ENCODE data around the gene WDR72. TPM values are rescaled to one million over a fixed set of nuclear protein-coding genes. Genes with fewer than 3 reads are reported as not detected.

Gene WDR72
- total and polyA plus RNA-seq, 2 of the 4 experiments (the other 2 are of a cell fraction) = not detected

- CTCF ChIA-PET = no interaction called here
- intact Hi-C loops (cut with micrococcal nuclease) = no loop called here
- no TSS peak for BruUV-seq (replicated peaks)
- Histone ChIP-seq H3K9ac (ENCODE audit: low read depth, low read length) (no peak overlapping the region), H3K4ac (ENCODE audit: low read depth, low read length) (no peak overlapping the region), H4K8ac (ENCODE audit: low read depth in 2 of 2, low read length in 2 of 2) (no peak overlapping the region), H2AK5ac (ENCODE audit: low read depth, low read length) (no peak overlapping the region), H3K9me3 (ENCODE audit: control insufficient read depth, insufficient read depth, low read length) (0 out of 2 replicates have a peak, but pooled peaks cover 2% of the 10 kb centered on the region), H4K5ac (ENCODE audit: low read depth, low read length) (no peak overlapping the region), H2AFZ (replicated peaks; ENCODE audit: low read length, poor library complexity) (no peak overlapping the region), H3K14ac (replicated peaks; ENCODE audit: low read depth, low read length) (no peak overlapping the region), H3K56ac (ENCODE audit: extremely low read depth, insufficient read depth, low read length) (no peak overlapping the region), H3K23ac (ENCODE audit: low read depth, low read length) (no peak overlapping the region), H3K36me3 (ENCODE audit: control insufficient read depth, insufficient read depth, low read length) (no peaks in the 10 kb centered on the region), H3K27ac (ENCODE audit: insufficient read depth, low read length) (no peak overlapping the region), H3K4me2 (ENCODE audit: low read depth, low read length) (no peak overlapping the region), H2BK20ac (ENCODE audit: low read depth, low read length) (no peak overlapping the region), H2BK5ac (ENCODE audit: low read depth, low read length, poor library complexity, severe bottlenecking) (no peak overlapping the region), H2AK9ac (replicated peaks; ENCODE audit: low read depth, low read length, poor library complexity) (no peak overlapping the region), H4K91ac (ENCODE audit: insufficient read depth, low read depth, low read length) (no peak overlapping the region), H3K4me1 (ENCODE audit: control insufficient read depth, insufficient read depth, low read length) (no peaks in the 10 kb centered on the region), H3K18ac (ENCODE audit: low read depth, low read length) (no peak overlapping the region), H3K4me3 (ENCODE audit: insufficient read depth, low read depth, low read length) (no peak overlapping the region), H3K9me1 (ENCODE audit: insufficient read depth, low read length) (no peaks in the 10 kb centered on the region), H2BK120ac (ENCODE audit: low read depth, low read length) (no peak overlapping the region), H3K79me1 (ENCODE audit: low read depth in 1 of 2, low read length in 2 of 2) (no peaks in the 10 kb centered on the region), H2BK15ac (ENCODE audit: low read depth, low read length) (no peak overlapping the region), H4K20me1 (ENCODE audit: insufficient read depth, low read length) (no peaks in the 10 kb centered on the region), H3K27me3 (ENCODE audit: control insufficient read depth, insufficient read depth, low read length) (no peaks in the 10 kb centered on the region)
- ATAC-seq (ENCODE audit: low read depth) = no peak
- no peak for DNase-seq
- POLR2A ChIA-PET (ENCODE audit: unreplicated experiment) = no interaction called here
- no peak for TF ChIP-seq BHLHE40 (IDR thresholded peaks at IDR 0.05; ENCODE audit: low read depth, low read length)
- no peak for TF ChIP-seq ELK1 (IDR thresholded peaks at IDR 0.05; ENCODE audit: borderline replicate concordance, low read depth, low read length)
- TF ChIP-seq NFE2L2 (IDR thresholded peaks at IDR 0.05; ENCODE audit: low read depth, low read length) = no peak
- no peak for TF ChIP-seq CEBPB (IDR thresholded peaks at IDR 0.05; ENCODE audit: low read depth, low read length)
- TF ChIP-seq POLR2A (IDR thresholded peaks at IDR 0.05; ENCODE audit: low read depth, low read length) = no peak
- no peak for TF ChIP-seq RFX5 (IDR thresholded peaks at IDR 0.05; ENCODE audit: low read depth, low read length)
- no peak for TF ChIP-seq CHD1 (IDR thresholded peaks at IDR 0.05; ENCODE audit: low read depth, low read length)
- TF ChIP-seq FOS (IDR thresholded peaks at IDR 0.05; ENCODE audit: low read depth, low read length) = no peak
- no peak for TF ChIP-seq MAZ (IDR thresholded peaks at IDR 0.05; ENCODE audit: borderline replicate concordance, low read depth, low read length)
- TF ChIP-seq MAFK (IDR thresholded peaks at IDR 0.05; ENCODE audit: low read depth, low read length) = no peak
- no peak for TF ChIP-seq USF2 (IDR thresholded peaks at IDR 0.05; ENCODE audit: low read depth, low read length)
- TF ChIP-seq RAD21 (IDR thresholded peaks at IDR 0.05; ENCODE audit: low read length) = no peak
- no peak for TF ChIP-seq RCOR1 (IDR thresholded peaks at IDR 0.05; ENCODE audit: insufficient replicate concordance, low read length)
- TF ChIP-seq SMC3 (IDR thresholded peaks at IDR 0.05; ENCODE audit: low read depth, low read length) = no peak
- no peak for TF ChIP-seq MXI1 (IDR thresholded peaks at IDR 0.05; ENCODE audit: borderline replicate concordance, low read depth, low read length)
- no peak for TF ChIP-seq CTCF (conservative IDR thresholded peaks at IDR 0.05; ENCODE audit: low read depth, low read length)
- dilution Hi-C loops (cut with HindIII; ENCODE audit: low sequenced_read_pairs, unreplicated experiment) = no loop called here
- in situ Hi-C loops (cut with MboI; ENCODE audit: low sequenced_read_pairs) = no loop called here
- WGBS, 2 experiments (ENCODE audit: extremely low coverage in 2 of 2, insufficient read length in 1 of 2) = 0% methylated on average over 1 of the region's 7 CpGs; no CpG with 5 or more reads in 1 of the 2 experiments
These were observed 65.6 kb downstream of the WDR72 start for GRCh38 chr15:53693729-53694475.

Measured in IMR-90 (cell line).